GM18951 (cell line): ENCODE results near the gene LLGL1.

Experiments used
- POLR2A ChIP-seq: IDR thresholded peaks from 4 replicates; pipeline ENCODE4 v1.6.1; 2011; ENCODE audit warnings: mild to moderate bottlenecking; ENCODE audit not compliant: insufficient read length, insufficient read depth; ENCODE audit errors: extremely low read depth
- in situ Hi-C: fragments of 300-500 bp; cut with MboI; formaldehyde crosslinking; loops from one replicate; pipeline ENCODE4 v1.12.0; 2022; ENCODE audit warnings: low sequenced_read_pairs, mixed read lengths, inconsistent platforms; ENCODE audit not compliant: unreplicated experiment

The LLGL1 gene

DNA sequence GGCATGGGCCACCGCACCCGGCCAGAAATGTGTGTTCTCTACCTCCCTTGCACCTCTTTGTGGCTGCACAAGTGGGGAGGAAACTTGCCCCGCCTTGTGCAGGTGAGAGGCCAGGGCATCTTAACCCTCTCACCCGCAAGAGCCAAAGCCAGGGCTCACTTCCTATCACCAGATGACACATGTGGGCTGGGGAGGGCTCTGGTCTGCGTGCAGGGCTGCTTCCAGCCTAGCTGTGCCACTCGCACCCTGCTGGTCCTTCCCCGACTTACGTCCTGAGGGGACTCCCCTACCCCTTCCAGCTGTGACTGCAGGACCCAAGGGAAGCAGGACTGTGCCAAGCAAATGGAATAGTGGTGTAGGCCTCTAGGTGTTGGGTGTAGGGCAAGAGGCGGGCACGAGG is 41.9 kb downstream of the LLGL1 start:
- in situ Hi-C loops = no loop called here
- no peak for TF ChIP-seq POLR2A

GRCh38 chr17:18267927-18268711 is 42.7 kb downstream of the LLGL1 start:
- in situ Hi-C loops = no loop called here
- TF ChIP-seq POLR2A = no peak

GRCh38 chr17:18270046-18270931 is 44.9 kb downstream of the LLGL1 start:
- TF ChIP-seq POLR2A = no peak
- in situ Hi-C loops = no loop called here

DNA sequence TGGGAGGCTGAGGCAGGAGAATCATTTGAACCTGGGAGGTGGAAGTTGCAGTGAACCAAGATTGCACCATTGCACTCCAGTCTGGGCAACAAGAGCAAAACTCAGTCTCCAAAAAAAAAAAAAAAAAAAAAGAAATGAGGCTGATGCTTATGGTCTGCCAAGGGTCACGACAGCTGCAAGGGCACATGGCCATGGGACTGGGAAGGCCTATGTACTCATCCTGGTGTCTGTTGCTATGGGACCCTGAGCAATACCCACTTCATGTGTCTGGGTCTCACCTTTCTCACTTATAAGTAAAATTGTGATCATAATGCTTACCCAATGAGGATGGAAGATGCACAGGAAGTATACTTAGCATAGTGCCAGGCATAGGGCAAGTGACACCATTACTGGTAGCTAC is 51.6 kb downstream of the LLGL1 start:
- in situ Hi-C loops = no loop called here
- no peak for TF ChIP-seq POLR2A

DNA sequence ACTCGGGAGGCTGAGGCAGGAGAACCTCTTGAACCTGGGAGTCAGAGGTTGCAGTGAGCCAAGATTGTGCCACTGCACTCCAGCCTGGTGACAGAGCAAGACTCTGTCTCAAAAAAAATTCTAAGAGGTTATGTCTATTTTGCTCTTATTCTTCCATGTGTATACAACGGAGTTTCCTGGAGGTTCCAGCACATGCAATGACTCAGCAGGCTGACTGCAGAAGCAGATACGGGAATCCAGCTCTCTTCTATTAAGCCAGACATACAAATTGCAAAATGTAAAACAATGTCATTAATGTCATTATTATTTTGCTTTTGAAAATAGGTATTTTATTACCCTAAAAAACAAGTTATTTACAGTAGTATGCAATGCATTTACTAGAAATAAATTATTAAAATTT is 53.4 kb downstream of the LLGL1 start:
- TF ChIP-seq POLR2A = no peak
- in situ Hi-C loops = no loop called here

DNA sequence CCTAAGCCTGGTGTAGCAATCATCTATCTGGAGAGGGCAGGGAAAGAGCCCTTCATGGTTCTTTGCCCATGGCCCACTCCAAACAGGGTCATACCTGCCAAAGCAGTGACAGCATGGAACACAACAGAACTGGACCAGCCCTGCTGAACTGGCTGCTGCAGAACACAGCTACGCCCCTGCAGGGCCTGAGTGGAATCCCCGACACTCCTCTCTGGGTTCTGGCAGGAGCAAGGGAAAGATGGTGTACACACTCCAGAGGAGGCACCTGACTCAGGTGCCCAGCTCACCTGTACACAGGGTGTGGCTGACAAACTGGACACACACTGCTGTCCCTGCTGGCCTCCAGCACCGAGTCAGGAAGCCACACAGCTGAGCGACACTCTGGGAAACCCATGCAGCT is 54.8 kb downstream of the LLGL1 start:
- no peak for TF ChIP-seq POLR2A
- in situ Hi-C loops = no loop called here

- in situ Hi-C loops = no loop called here
- no peak for TF ChIP-seq POLR2A
These were observed 55.4 kb downstream of the LLGL1 start for GRCh38 chr17:18280766-18281371.

GRCh38 chr17:18281788-18282187 is 56.4 kb downstream of the LLGL1 start:
- in situ Hi-C loops = no loop called here
- no peak for TF ChIP-seq POLR2A

DNA sequence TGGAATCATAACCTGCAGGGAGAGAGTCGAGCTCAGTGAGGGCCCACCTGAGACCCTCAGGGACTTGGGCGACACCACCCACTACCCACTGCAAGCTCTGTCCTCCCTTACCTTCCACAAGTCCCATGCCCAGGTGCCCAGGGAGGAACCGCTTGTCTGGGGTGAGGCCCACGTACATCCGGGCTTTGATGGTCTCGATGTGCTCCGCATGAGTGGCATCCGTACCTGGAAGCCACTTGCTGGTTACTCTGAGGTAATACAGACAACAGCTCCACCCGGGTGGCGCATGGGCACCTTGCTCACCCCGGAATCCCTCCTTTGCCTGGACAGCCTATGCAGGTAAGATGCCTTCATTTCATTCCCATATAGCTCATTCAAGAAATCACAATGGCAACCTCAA is 59.9 kb downstream of the LLGL1 start:
- in situ Hi-C loops = no loop called here

DNA sequence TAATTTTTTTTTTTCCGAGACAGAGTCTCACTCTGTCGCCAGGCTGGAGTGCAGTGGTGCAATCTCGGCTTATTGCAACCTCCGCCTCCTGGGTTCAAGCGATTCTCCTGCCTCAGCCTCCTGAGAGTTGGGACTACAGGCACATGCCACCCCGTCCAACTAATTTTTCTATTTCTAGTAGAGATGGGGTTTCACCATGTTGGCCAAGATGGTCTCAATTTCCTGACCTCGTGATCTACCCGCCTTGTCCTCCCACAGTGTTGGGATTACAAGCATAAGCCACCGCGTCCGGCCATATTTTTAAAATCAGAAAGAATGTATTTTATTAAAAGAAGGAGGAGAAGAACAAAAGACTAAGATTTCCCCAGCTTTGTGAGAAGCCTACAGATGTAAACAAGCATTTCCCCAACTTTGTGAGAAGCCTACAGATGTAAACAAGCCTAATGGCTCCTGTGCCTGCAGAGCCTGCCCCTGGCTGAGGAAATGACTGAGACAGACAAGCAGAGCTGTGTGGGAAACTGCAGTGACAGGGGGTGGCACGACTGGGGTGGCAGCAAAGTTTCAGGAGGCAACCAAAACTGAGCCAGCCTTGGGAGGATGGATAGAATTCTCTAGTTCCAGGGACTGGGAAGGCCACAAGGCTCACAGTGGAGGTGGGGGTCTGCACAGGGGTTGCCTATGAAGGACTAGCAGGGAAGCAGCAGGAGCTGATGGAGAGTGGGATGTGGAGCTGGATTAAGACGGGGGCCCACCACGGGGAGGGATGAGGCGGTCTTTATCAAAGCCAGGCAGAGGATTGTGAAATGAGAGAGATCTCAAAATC is 66.5 kb downstream of the LLGL1 start:
- no peak for TF ChIP-seq POLR2A
- in situ Hi-C loops = no loop called here

More for the DNA sequence above, 59.9 kb downstream of the LLGL1 start:
- no peak for TF ChIP-seq POLR2A
